T-helper 9 cell (primary cell): ENCODE data around the gene QRICH1.

Experiments
- DNase-seq: peaks from one replicate; pipeline ENCODE4 v3.0.0-alpha.2; 2020

The QRICH1 gene

GRCh38 chr3:48993834-48994233 lies 100.0 kb downstream of the QRICH1 start:
- no peak for DNase-seq

DNA sequence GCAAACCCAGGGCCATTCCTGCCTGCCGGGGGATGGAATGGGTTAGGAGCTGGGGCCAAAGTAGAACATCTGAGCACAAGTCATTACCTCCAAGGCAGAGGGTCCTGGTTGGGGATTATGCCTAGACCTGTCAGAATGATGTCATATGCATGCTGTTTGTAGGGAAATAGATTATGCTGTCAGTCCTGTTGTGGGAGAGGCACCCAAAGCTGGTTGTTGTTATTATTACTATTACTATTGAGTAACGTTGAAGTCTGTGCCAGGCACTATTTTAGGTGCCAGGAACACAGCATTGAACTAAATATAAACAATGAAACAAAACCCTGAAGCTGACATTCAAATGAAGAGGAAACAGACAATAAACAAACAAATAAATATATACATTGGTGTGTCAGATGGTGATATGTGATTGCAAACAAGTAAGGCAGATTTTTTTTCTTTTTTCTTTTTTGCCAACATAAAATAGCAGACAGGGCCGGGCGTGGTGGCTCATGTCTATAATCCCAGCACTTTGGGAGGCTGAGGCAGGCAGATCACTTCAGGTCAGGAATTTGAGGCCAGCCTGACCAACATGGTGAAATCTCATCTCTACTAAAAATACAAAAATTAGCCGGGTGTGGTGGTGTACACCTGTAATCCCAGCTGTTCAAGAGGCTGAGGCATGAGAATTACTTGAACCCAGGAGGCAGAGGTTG lies 101.9 kb downstream of the QRICH1 start:
- no peak for DNase-seq

- DNase-seq, result no peak
Observed at GRCh38 chr3:48990636-48991469, 103.0 kb downstream of the QRICH1 start.

DNA sequence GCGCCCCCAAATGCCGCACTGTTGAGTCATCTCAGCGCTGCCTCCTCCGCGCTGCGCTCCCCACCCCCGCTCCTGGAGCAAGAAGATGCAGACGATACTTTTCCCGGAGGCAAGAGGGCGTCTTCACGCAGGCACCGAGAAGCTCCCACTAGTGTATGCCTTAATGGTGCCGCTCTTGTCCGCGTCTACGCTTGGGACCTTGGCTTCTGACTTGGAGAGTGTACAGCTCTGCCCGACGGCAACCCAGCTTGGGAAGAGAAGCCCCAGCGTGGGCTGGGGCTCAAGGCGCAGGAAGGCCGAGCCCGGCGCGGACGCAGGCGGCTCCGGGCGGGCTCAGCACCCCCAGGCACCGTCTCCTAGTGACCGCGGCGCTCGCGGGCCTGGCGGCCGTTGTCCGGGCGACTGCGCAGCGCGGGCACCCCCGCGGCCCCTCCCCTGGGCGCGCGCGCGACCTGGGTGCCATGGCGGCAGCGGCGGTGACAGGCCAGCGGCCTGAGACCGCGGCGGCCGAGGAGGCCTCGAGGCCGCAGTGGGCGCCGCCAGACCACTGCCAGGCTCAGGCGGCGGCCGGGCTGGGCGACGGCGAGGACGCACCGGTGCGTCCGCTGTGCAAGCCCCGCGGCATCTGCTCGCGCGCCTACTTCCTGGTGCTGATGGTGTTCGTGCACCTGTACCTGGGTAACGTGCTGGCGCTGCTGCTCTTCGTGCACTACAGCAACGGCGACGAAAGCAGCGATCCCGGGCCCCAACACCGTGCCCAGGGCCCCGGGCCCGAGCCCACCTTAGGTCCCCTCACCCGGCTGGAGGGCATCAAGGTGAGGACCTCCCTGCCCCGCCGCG lies 103.9 kb downstream of the QRICH1 start, which contains the start of gene P4HTM:
Gene P4HTM (plus strand): TSS at position 446 of the 840 bp plus-strand sequence. CDS start 16 bp downstream, at position 462.
- DNase-seq, result peak; percentile 64

DNA sequence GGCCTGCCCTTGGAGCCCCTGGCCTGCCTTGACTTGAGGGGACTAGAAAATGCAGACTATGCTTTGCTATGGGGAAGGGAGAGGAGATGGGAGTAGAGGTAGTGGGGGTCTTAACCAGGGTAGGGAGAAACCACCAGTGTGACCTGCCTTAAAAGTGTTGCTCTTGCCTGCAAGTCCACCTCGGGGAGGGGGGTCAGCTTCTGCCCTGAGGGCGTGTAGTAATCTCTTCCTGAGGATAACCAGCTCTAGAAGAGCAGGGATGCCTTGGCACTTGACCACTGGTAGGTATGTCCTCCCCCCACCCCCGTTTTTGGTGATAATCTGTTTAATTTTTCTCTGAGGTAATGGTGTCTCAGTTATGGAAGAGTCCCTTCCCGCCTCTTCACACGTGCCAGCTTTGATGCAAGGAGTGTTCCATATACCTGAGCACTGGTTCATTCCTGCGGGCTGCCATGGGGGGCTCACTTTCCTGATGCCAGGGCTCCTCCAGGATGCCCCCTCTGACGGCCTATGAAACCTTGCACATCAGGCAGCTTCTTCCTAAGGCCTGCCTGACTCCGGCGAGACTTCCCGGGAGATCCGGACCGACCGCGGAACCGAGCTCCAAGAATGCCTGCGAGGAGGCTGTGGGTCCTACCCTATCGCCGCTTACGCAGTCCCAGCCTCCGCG lies 104.6 kb downstream of the QRICH1 start:
- DNase-seq, result no peak

DNA sequence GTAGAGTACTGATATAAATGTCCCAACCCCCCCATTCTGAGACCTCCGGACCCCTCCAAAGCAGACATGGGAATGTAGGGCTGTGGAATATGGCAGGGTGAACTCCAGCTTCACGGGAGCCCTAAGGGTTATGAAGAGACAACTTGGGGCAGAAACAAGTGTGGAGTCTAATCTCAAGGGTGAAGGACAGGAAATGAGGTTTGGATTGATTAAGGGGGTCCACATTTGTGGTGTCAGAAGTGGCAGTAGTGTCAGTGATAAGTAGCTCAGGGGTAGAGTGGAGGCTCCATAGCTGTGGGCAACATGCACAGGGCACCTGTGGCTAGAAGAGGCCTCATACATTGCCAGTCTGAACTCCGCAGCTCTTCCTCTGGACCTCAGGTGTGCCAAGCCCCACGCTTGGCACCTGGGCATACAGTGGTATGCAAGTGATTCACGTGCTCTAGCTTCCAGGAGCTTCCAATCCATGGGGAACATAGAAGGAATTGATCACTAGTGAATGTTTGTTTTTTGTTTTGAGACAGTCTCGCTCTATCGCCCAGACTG lies 108.0 kb downstream of the QRICH1 start:
- DNase-seq, result no peak

- DNase-seq, result no peak
Observed at GRCh38 chr3:48984663-48985062, 109.2 kb downstream of the QRICH1 start.

- DNase-seq, result no peak
Observed at GRCh38 chr3:48983096-48983495, 110.8 kb downstream of the QRICH1 start.

DNA sequence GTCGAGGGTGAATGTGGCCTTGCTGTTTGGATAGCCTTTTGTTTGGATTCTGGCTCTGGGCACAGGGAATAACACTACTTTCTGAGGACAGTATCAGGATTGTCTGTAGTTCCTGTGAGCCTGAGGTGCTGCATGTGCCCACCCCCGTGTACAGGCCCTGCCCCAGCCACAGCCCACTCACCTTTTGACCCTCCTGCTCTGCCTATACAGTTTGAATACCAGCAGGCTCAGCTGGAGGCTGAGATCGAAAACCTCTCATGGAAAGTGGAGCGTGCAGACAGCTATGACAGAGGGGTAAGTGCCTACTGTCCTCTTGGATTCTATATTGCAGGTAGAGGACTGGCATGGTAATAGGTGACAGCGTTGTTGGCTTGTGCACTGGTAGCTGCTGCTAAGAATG lies 111.2 kb downstream of the QRICH1 start:
- DNase-seq, result no peak

DNA sequence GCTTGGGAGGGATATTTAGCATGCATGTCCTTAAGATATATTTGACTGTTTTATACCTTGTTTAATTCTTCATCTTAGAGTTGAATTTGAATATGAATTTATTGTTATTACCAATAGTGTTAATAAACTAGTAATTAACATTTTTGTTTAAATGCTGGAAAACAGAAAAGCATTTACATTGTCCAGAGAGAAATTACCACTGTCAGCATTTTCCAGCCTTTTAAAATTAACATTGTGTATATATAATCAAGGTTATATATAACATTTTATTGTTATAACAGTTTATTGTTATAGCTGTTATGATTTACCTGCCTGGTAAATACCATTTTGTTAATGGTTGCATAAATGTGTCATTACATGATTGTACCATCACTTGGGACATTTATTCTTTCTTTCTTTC lies 111.9 kb downstream of the QRICH1 start:
- DNase-seq, result no peak

- DNase-seq, result no peak
Observed at GRCh38 chr3:48980295-48980694, 113.6 kb downstream of the QRICH1 start.
